ENCODE results near the gene ALPG.
A peak's percentile ranks its signal among the peaks of the same experiment; 100 is the strongest.

ALPG gene

GRCh38 chr2:232415138-232415690, 8.6 kb downstream of the ALPG start:
- peaks cover 46% of the 10 kb centered on the region for H3K27me3 ChIP-seq (ENCODE audit: control insufficient read depth, insufficient read depth, low read length, poor library complexity, severe bottlenecking)
- H3K9me3 ChIP-seq (ENCODE audit: control insufficient read depth, low read length): no peaks in the 10 kb centered on the region
- H3K4me3 ChIP-seq (ENCODE audit: insufficient read depth, low read depth, low read length): no peak overlapping the region
- peaks cover 7% of the 10 kb centered on the region for H3K4me1 ChIP-seq (ENCODE audit: control insufficient read depth, insufficient read depth, low read length)
- H3K36me3 ChIP-seq (ENCODE audit: control insufficient read depth, insufficient read depth, low read length): no peaks in the 10 kb centered on the region
- no peak overlapping the region for H3K27ac ChIP-seq (ENCODE audit: insufficient read depth, low read depth, low read length, poor library complexity, severe bottlenecking)
- WGBS, 2 experiments: 92 to 95% methylated on average over 8 of the region's 8 CpGs

GRCh38 chr2:232415736-232416520, 9.3 kb downstream of the ALPG start:
- H3K36me3 ChIP-seq (ENCODE audit: control insufficient read depth, insufficient read depth, low read length): no peaks in the 10 kb centered on the region
- no peak overlapping the region for H3K4me3 ChIP-seq (ENCODE audit: insufficient read depth, low read depth, low read length)
- no peak overlapping the region for H3K27ac ChIP-seq (ENCODE audit: insufficient read depth, low read depth, low read length, poor library complexity, severe bottlenecking)
- WGBS, 2 experiments: 93% methylated on average over 12 of the region's 12 CpGs
- H3K9me3 ChIP-seq (ENCODE audit: control insufficient read depth, low read length): no peaks in the 10 kb centered on the region
- peaks cover 7% of the 10 kb centered on the region for H3K4me1 ChIP-seq (ENCODE audit: control insufficient read depth, insufficient read depth, low read length)
- peaks cover 53% of the 10 kb centered on the region for H3K27me3 ChIP-seq (ENCODE audit: control insufficient read depth, insufficient read depth, low read length, poor library complexity, severe bottlenecking)

- Histone ChIP-seq H3K9me3 (ENCODE audit: control insufficient read depth, low read length) (no peaks in the 10 kb centered on the region), H3K27me3 (ENCODE audit: control insufficient read depth, insufficient read depth, low read length, poor library complexity, severe bottlenecking) (peaks cover 61% of the 10 kb centered on the region), H3K27ac (ENCODE audit: insufficient read depth, low read depth, low read length, poor library complexity, severe bottlenecking) (no peak overlapping the region), H3K4me1 (ENCODE audit: control insufficient read depth, insufficient read depth, low read length) (peaks cover 7% of the 10 kb centered on the region), H3K4me3 (ENCODE audit: insufficient read depth, low read depth, low read length) (no peak overlapping the region), H3K36me3 (ENCODE audit: control insufficient read depth, insufficient read depth, low read length) (no peaks in the 10 kb centered on the region)
- 92 to 93% methylated on average over 17 of the region's 17 CpGs for WGBS, 2 experiments
Measured at GRCh38 chr2:232416521-232417470, 10.2 kb downstream of the ALPG start.

GRCh38 chr2:232417489-232417888, 10.8 kb downstream of the ALPG start:
- H3K36me3 ChIP-seq (ENCODE audit: control insufficient read depth, insufficient read depth, low read length): no peaks in the 10 kb centered on the region
- 88% methylated on average over 5 of the region's 5 CpGs for WGBS, 2 experiments
- no peak overlapping the region for H3K27ac ChIP-seq (ENCODE audit: insufficient read depth, low read depth, low read length, poor library complexity, severe bottlenecking)
- H3K9me3 ChIP-seq (ENCODE audit: control insufficient read depth, low read length): no peaks in the 10 kb centered on the region
- H3K4me3 ChIP-seq (ENCODE audit: insufficient read depth, low read depth, low read length): no peak overlapping the region
- H3K27me3 ChIP-seq (ENCODE audit: control insufficient read depth, insufficient read depth, low read length, poor library complexity, severe bottlenecking): peaks cover 68% of the 10 kb centered on the region
- H3K4me1 ChIP-seq (ENCODE audit: control insufficient read depth, insufficient read depth, low read length): peaks cover 7% of the 10 kb centered on the region

DNA sequence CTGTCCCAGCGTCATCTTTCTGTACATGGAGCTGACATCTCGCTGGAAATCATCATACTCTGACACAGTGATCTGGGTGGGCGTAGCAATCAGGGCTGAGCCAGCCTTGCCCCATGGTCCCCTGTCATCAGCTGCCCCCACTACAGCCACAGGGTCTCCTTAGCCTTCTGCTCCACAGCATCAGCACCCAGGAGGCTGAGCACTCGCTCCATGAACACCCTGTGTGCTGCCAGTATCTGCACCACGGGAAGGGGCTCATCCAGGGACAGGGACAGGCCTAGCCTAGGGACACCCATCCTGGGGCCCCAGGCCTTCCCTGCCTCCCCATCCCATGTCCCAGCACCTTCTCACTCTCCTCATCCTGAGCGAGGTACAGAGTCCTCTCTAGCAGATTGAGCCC, 11.4 kb downstream of the ALPG start:
- no peak overlapping the region for H3K4me3 ChIP-seq (ENCODE audit: insufficient read depth, low read depth, low read length)
- peaks cover 7% of the 10 kb centered on the region for H3K4me1 ChIP-seq (ENCODE audit: control insufficient read depth, insufficient read depth, low read length)
- WGBS, 2 experiments: 83 to 87% methylated on average over 6 of the region's 6 CpGs
- H3K27me3 ChIP-seq (ENCODE audit: control insufficient read depth, insufficient read depth, low read length, poor library complexity, severe bottlenecking): peaks cover 72% of the 10 kb centered on the region
- H3K27ac ChIP-seq (ENCODE audit: insufficient read depth, low read depth, low read length, poor library complexity, severe bottlenecking): no peak overlapping the region
- no peaks in the 10 kb centered on the region for H3K9me3 ChIP-seq (ENCODE audit: control insufficient read depth, low read length)
- H3K36me3 ChIP-seq (ENCODE audit: control insufficient read depth, insufficient read depth, low read length): no peaks in the 10 kb centered on the region

- Histone ChIP-seq H3K27me3 (ENCODE audit: control insufficient read depth, insufficient read depth, low read length, poor library complexity, severe bottlenecking) (peaks cover 71% of the 10 kb centered on the region), H3K9me3 (ENCODE audit: control insufficient read depth, low read length) (no peaks in the 10 kb centered on the region), H3K4me1 (ENCODE audit: control insufficient read depth, insufficient read depth, low read length) (peaks cover 7% of the 10 kb centered on the region), H3K4me3 (ENCODE audit: insufficient read depth, low read depth, low read length) (peak overlapping the region; percentile 30), H3K27ac (ENCODE audit: insufficient read depth, low read depth, low read length, poor library complexity, severe bottlenecking) (no peak overlapping the region), H3K36me3 (ENCODE audit: control insufficient read depth, insufficient read depth, low read length) (no peaks in the 10 kb centered on the region)
- WGBS, 2 experiments: 3 to 4% methylated on average over 49 of the region's 49 CpGs
Measured at GRCh38 chr2:232418466-232419244, 12.0 kb downstream of the ALPG start.

DNA sequence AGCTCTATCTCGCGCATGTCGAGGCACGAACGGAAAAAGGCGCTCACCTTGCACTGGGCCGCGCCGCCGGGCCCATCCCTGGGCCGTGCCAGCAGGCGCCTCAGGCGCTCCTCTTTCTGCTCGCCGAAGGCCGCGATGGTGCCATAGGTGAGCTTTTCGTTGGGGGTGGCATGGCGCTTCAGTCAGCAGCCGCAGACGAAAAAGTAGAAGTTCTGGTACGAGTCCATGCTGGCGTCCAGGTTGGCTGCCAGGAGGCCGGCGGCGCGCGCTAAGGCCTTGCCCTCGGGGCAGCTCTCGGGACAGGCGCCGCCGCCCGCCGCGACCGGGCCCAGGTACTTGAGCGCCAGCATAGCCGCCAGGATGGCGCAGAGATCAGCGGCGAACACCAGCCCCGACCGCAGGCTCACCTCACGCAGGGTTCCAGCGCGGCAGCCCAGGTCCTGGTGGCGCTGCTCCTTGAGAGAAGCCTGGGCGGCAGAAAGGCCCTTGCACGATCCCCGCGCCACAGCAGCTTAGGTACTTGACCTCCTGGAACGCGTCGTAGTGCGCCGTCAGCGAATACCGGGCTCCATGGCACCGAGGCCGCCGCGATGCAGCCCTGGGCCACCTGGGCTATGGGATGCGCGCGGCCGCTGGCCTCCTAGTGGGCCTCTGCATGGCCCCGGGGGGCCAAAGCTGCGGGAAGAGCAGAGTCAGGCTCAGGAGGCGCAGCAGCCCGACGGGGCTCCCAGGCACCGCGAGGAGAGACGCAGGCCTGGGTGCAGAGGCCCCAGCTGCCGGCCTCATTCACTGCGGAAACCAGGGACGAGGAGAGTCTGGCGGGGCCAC, 12.8 kb downstream of the ALPG start:
- H3K4me3 ChIP-seq (ENCODE audit: insufficient read depth, low read depth, low read length): peak overlapping the region; percentile 30
- H3K4me1 ChIP-seq (ENCODE audit: control insufficient read depth, insufficient read depth, low read length): peaks cover 7% of the 10 kb centered on the region
- no peaks in the 10 kb centered on the region for H3K9me3 ChIP-seq (ENCODE audit: control insufficient read depth, low read length)
- H3K36me3 ChIP-seq (ENCODE audit: control insufficient read depth, insufficient read depth, low read length): no peaks in the 10 kb centered on the region
- WGBS, 2 experiments: 2% methylated on average over 79 of the region's 79 CpGs
- H3K27me3 ChIP-seq (ENCODE audit: control insufficient read depth, insufficient read depth, low read length, poor library complexity, severe bottlenecking): peaks cover 79% of the 10 kb centered on the region
- no peak overlapping the region for H3K27ac ChIP-seq (ENCODE audit: insufficient read depth, low read depth, low read length, poor library complexity, severe bottlenecking)

GRCh38 chr2:232420073-232420454, 13.4 kb downstream of the ALPG start:
- peak overlapping the region; percentile 45 for H3K4me3 ChIP-seq (ENCODE audit: insufficient read depth, low read depth, low read length)
- H3K4me1 ChIP-seq (ENCODE audit: control insufficient read depth, insufficient read depth, low read length): peaks cover 7% of the 10 kb centered on the region
- H3K27me3 ChIP-seq (ENCODE audit: control insufficient read depth, insufficient read depth, low read length, poor library complexity, severe bottlenecking): peaks cover 81% of the 10 kb centered on the region
- WGBS, 2 experiments: 3 to 4% methylated on average over 22 of the region's 22 CpGs
- no peak overlapping the region for H3K27ac ChIP-seq (ENCODE audit: insufficient read depth, low read depth, low read length, poor library complexity, severe bottlenecking)
- no peaks in the 10 kb centered on the region for H3K36me3 ChIP-seq (ENCODE audit: control insufficient read depth, insufficient read depth, low read length)
- no peaks in the 10 kb centered on the region for H3K9me3 ChIP-seq (ENCODE audit: control insufficient read depth, low read length)

DNA sequence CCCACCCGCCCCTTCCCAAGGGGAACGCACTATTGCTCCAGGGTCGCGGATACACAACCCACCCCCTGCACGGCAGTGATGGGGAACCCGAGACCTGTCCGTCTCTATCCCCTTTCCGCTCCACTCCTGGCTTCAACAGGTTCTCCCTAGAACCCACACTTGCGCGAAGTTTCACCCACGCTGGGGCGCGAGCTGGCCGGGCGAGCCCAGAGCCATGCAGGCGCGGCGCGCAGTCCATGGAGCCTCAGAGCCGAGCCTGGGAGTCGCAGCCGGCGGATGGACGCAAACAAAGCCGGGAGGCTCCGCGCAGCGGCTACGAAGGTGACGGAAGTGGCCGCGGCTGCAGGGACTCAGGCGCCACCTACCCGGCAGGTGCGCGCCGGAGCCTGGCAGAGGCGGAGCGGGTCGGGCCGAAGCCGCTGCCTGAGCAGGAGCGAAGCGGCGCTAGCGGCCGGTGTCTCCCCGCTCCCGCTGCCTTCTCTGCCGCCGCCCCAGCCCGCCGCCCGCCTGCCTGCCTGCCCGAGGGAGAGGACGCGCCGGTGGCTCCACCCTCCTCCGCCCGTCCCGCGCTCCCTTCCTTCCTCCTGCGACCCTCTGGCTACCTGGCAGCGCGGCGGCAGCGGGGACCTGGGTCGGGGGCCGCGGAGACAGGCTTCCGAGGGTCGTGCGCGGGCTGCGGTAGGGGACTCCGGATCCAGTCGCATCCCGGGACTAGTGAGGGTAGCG, 14.0 kb downstream of the ALPG start:
- WGBS, 2 experiments: 1% methylated on average over 79 of the region's 79 CpGs
- peak overlapping the region; percentile 45 for H3K4me3 ChIP-seq (ENCODE audit: insufficient read depth, low read depth, low read length)
- peaks cover 7% of the 10 kb centered on the region for H3K4me1 ChIP-seq (ENCODE audit: control insufficient read depth, insufficient read depth, low read length)
- H3K27ac ChIP-seq (ENCODE audit: insufficient read depth, low read depth, low read length, poor library complexity, severe bottlenecking): no peak overlapping the region
- no peaks in the 10 kb centered on the region for H3K9me3 ChIP-seq (ENCODE audit: control insufficient read depth, low read length)
- no peaks in the 10 kb centered on the region for H3K36me3 ChIP-seq (ENCODE audit: control insufficient read depth, insufficient read depth, low read length)
- H3K27me3 ChIP-seq (ENCODE audit: control insufficient read depth, insufficient read depth, low read length, poor library complexity, severe bottlenecking): peaks cover 84% of the 10 kb centered on the region
